ENCODE results near the gene SLC35F4. TPM values are rescaled to one million over a fixed set of nuclear protein-coding genes. Genes with fewer than 3 reads are reported as not detected.

The SLC35F4 gene
- total RNA-seq, 1 experiment from 2014 or later: not detected

- Histone ChIP-seq H3K27me3 (ENCODE audit: insufficient read depth, low read length) (no peaks in the 10 kb centered on the region), H2BK15ac (ENCODE audit: low read depth, low read length) (no peak overlapping the region), H3K4me2 (ENCODE audit: insufficient read depth, insufficient read length, low read length) (no peak overlapping the region), H3T11ph (ENCODE audit: low read length) (no peak overlapping the region), H3K14ac (ENCODE audit: insufficient read depth, low read length) (no peak overlapping the region), H3K79me2 (ENCODE audit: insufficient read depth, low read length) (no peaks in the 10 kb centered on the region), H4K8ac (replicated peaks; ENCODE audit: insufficient read length, low read depth, low read length) (no peak overlapping the region), H2AK5ac (ENCODE audit: insufficient read length, low read length) (no peak overlapping the region), H3K4ac (ENCODE audit: low read depth, low read length) (no peak overlapping the region), H3K23ac (ENCODE audit: insufficient read length, low read depth, low read length) (no peak overlapping the region), H3K18ac (ENCODE audit: insufficient read length, low read depth, low read length) (no peak overlapping the region), H2BK20ac (ENCODE audit: low read depth, low read length, poor library complexity, severe bottlenecking) (no peak overlapping the region), H3K79me1 (ENCODE audit: insufficient read depth, low read depth, low read length, poor library complexity, severe bottlenecking) (no peaks in the 10 kb centered on the region), H3K9ac (ENCODE audit: extremely low read depth, insufficient read length, low read length) (no peak overlapping the region), H3K4me1 (ENCODE audit: insufficient read depth, low read length) (no peaks in the 10 kb centered on the region; the same call in 1 of the 2 replicates), H4K20me1 (ENCODE audit: control insufficient read depth, insufficient read depth, insufficient read length) (no peaks in the 10 kb centered on the region), H2BK12ac (ENCODE audit: insufficient read length, low read depth, low read length) (no peak overlapping the region), H3K27ac (ENCODE audit: insufficient read length, low read depth, low read length) (no peak overlapping the region), H2AFZ (ENCODE audit: low read length) (no peak overlapping the region), H2BK120ac (ENCODE audit: low read depth, low read length, poor library complexity, severe bottlenecking) (no peak overlapping the region), H2BK5ac (ENCODE audit: insufficient read length, low read length) (no peak overlapping the region), H4K91ac (ENCODE audit: insufficient read length, low read depth, low read length) (no peak overlapping the region), H3K23me2 (ENCODE audit: insufficient read length, low read depth, low read length, poor library complexity, severe bottlenecking) (no peaks in the 10 kb centered on the region), H3K9me3 (ENCODE audit: control insufficient read depth, low read depth, low read length) (no peaks in the 10 kb centered on the region), H3K56ac (ENCODE audit: insufficient read length, low read depth, low read length) (no peak overlapping the region), H4K5ac (ENCODE audit: insufficient read length, low read depth, low read length) (no peak overlapping the region)
- H3K36me3 Mint-ChIP-seq (ENCODE audit: insufficient read depth in 1 of 3, low read depth in 3 of 3): no peaks in the 10 kb centered on the region
- no peak for DNase-seq
- H3K27me3 Mint-ChIP-seq (ENCODE audit: low read depth): no peaks in the 10 kb centered on the region; the same call in 1 of the 2 replicates
- WGBS (ENCODE audit: extremely low coverage, insufficient read length, low lambda C conversion rate): no CpG with 5 or more reads among the region's 2 CpGs
- no peak overlapping the region for H3K4me3 Mint-ChIP-seq
- no peaks in the 10 kb centered on the region for H3K9me3 Mint-ChIP-seq
- TF ChIP-seq CTCF (conservative IDR thresholded peaks at IDR 0.05): no peak
- no peaks in the 10 kb centered on the region; a peak in 1 of 4 replicates for H3K4me1 Mint-ChIP-seq
- no peak overlapping the region for H3K27ac Mint-ChIP-seq
Measured at GRCh38 chr14:57847706-57848105, 18.2 kb downstream of the SLC35F4 start.
